ENCODE data around the gene PRSS2.

DNA sequence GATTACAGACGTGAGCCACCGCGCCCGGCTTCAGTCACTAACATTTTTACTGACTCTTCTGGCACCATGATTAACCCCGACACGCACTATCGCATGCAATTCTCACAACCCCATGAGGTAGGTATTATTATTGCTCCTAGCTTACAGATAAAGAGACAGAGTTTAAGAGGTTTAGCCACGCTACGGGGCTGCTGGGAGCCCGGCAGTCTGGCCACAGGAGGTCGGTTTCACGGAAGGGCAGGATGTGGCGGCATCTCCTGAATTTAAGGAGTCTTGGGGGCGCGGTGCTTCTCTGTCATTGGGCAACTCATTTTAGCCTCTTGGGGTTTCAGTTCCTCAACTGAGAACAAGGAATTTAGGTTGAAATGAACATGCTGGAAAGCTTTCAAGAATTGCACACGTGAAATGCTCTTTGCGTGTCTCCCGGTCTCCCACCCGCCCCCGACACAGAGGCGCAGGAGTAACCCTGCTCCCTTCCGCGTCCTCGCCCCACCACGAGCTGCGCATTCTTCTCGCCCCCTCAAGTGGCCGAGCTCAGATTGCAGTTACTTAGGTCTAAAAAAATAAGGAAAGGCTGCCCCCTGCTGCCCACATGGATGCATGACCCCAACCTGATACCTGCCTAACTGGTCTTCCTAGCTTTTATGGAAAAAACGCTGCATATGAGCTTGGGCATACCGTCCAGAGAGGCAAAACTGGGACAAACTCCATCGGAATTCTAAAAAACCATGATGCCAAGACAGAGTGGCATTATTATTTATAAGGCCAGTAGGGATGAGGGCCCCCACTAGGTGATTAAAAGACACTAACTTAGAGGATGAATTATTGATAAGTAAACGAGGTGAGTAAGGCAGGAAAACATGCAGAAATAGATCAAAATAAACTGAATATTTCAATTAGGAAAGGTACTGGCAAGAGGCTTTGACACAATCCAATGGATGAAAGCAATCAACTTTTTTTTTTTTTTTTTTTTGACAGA lies 12.4 kb downstream of the PRSS2 start:
- TF ChIP-seq REST (IDR thresholded peaks at IDR 0.05) (no peak), ATF3 (IDR thresholded peaks at IDR 0.05) (no peak), NR2F2 (IDR thresholded peaks at IDR 0.05) (no peak), YY1 (IDR thresholded peaks at IDR 0.05) (no peak), HNF4G (IDR thresholded peaks at IDR 0.05) (no peak), SP1 (IDR thresholded peaks at IDR 0.05) (no peak), MAX (IDR thresholded peaks at IDR 0.05) (peak; percentile 49)
- TF ChIP-seq, protein P1, sequence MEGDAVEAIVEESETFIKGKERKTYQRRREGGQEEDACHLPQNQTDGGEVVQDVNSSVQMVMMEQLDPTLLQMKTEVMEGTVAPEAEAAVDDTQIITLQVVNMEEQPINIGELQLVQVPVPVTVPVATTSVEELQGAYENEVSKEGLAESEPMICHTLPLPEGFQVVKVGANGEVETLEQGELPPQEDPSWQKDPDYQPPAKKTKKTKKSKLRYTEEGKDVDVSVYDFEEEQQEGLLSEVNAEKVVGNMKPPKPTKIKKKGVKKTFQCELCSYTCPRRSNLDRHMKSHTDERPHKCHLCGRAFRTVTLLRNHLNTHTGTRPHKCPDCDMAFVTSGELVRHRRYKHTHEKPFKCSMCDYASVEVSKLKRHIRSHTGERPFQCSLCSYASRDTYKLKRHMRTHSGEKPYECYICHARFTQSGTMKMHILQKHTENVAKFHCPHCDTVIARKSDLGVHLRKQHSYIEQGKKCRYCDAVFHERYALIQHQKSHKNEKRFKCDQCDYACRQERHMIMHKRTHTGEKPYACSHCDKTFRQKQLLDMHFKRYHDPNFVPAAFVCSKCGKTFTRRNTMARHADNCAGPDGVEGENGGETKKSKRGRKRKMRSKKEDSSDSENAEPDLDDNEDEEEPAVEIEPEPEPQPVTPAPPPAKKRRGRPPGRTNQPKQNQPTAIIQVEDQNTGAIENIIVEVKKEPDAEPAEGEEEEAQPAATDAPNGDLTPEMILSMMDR (IDR thresholded peaks at IDR 0.05; ENCODE audit: low read depth, low read length, missing input control), result peak; percentile 99
